ENCODE measurements around the gene CFAP58. TPM values are rescaled to one million over a fixed set of nuclear protein-coding genes. Genes with fewer than 3 reads are reported as not detected.

Gene CFAP58
- total RNA-seq, 1 experiment from 2014 or later = not detected

- CTCF ChIA-PET = interaction anchor here (0.6 kb wide), 1 partner anchor 50 kb away, joined by 3 read pairs; no protein-coding TSS in a partner anchor
- no TSS peak for BruUV-seq (replicated peaks)
- TF ChIP-seq CTCF (IDR thresholded peaks at IDR 0.05; ENCODE audit: unreplicated experiment) = no peak
- Mint-ChIP-seq H3K9me3 (ENCODE audit: low read depth, unreplicated experiment) (no peaks in the 10 kb centered on the region), H3K27me3 (ENCODE audit: unreplicated experiment) (peaks cover 37% of the 10 kb centered on the region), H3K4me1 (ENCODE audit: low read depth, unreplicated experiment) (no peaks in the 10 kb centered on the region), H3K27ac (ENCODE audit: unreplicated experiment) (no peak overlapping the region), H3K4me3 (ENCODE audit: low read depth, unreplicated experiment) (no peak overlapping the region), H3K36me3 (ENCODE audit: insufficient read depth, unreplicated experiment) (no peaks in the 10 kb centered on the region)
- intact Hi-C loops (cut with micrococcal nuclease; ENCODE audit: unreplicated experiment) = no loop called here
- DNase-seq = no peak
Observed at GRCh38 chr10:104371753-104372152, 18.1 kb downstream of the CFAP58 start.

GRCh38 chr10:104374591-104374990, 21.0 kb downstream of the CFAP58 start:
- Mint-ChIP-seq H3K27me3 (ENCODE audit: unreplicated experiment) (peaks cover 54% of the 10 kb centered on the region), H3K9me3 (ENCODE audit: low read depth, unreplicated experiment) (no peaks in the 10 kb centered on the region), H3K4me3 (ENCODE audit: low read depth, unreplicated experiment) (no peak overlapping the region), H3K27ac (ENCODE audit: unreplicated experiment) (no peak overlapping the region), H3K36me3 (ENCODE audit: insufficient read depth, unreplicated experiment) (no peaks in the 10 kb centered on the region), H3K4me1 (ENCODE audit: low read depth, unreplicated experiment) (no peaks in the 10 kb centered on the region)
- TF ChIP-seq CTCF (IDR thresholded peaks at IDR 0.05; ENCODE audit: unreplicated experiment) = no peak
- intact Hi-C loops (cut with micrococcal nuclease; ENCODE audit: unreplicated experiment) = no loop called here
- CTCF ChIA-PET = interaction anchor here (0.7 kb wide), 1 partner anchor 17 kb away, joined by 4 read pairs; no protein-coding TSS in a partner anchor
- no TSS peak for BruUV-seq (replicated peaks)
- DNase-seq = no peak

- peaks cover 63% of the 10 kb centered on the region for H3K27me3 Mint-ChIP-seq (ENCODE audit: unreplicated experiment)
- no peak overlapping the region for H3K4me3 Mint-ChIP-seq (ENCODE audit: low read depth, unreplicated experiment)
- no TSS peak for BruUV-seq (replicated peaks)
- no peaks in the 10 kb centered on the region for H3K36me3 Mint-ChIP-seq (ENCODE audit: insufficient read depth, unreplicated experiment)
- H3K27ac Mint-ChIP-seq (ENCODE audit: unreplicated experiment) = no peak overlapping the region
- CTCF ChIA-PET = no interaction called here
- no peaks in the 10 kb centered on the region for H3K4me1 Mint-ChIP-seq (ENCODE audit: low read depth, unreplicated experiment)
- DNase-seq = no peak
- intact Hi-C loops (cut with micrococcal nuclease; ENCODE audit: unreplicated experiment) = no loop called here
- H3K9me3 Mint-ChIP-seq (ENCODE audit: low read depth, unreplicated experiment) = no peaks in the 10 kb centered on the region
- TF ChIP-seq CTCF (IDR thresholded peaks at IDR 0.05; ENCODE audit: unreplicated experiment) = no peak
Observed at GRCh38 chr10:104376784-104377300, 23.2 kb downstream of the CFAP58 start.

- no TSS peak for BruUV-seq (replicated peaks)
- intact Hi-C loops (cut with micrococcal nuclease; ENCODE audit: unreplicated experiment) = no loop called here
- Mint-ChIP-seq H3K4me1 (ENCODE audit: low read depth, unreplicated experiment) (no peaks in the 10 kb centered on the region), H3K36me3 (ENCODE audit: insufficient read depth, unreplicated experiment) (no peaks in the 10 kb centered on the region), H3K27me3 (ENCODE audit: unreplicated experiment) (peaks cover 79% of the 10 kb centered on the region), H3K9me3 (ENCODE audit: low read depth, unreplicated experiment) (no peaks in the 10 kb centered on the region), H3K4me3 (ENCODE audit: low read depth, unreplicated experiment) (no peak overlapping the region), H3K27ac (ENCODE audit: unreplicated experiment) (no peak overlapping the region)
- CTCF ChIA-PET = no interaction called here
- no peak for DNase-seq
- no peak for TF ChIP-seq CTCF (IDR thresholded peaks at IDR 0.05; ENCODE audit: unreplicated experiment)
Observed at GRCh38 chr10:104380336-104380735, 26.7 kb downstream of the CFAP58 start.

All from Calu3 (cell line).